GM06990 (cell line): ENCODE results near the gene MGME1.

Experiments
- DNase-seq: peaks from one replicate; pipeline ENCODE4 v3.0.0-alpha.2; 2011; ENCODE audit not compliant: insufficient read length; ENCODE audit errors: extremely low read depth
- H3K27me3 ChIP-seq: replicated peaks from 2 replicates; pipeline ENCODE4 v1.6.0; 2011; ENCODE audit warnings: low read length; ENCODE audit not compliant: control insufficient read depth, insufficient read depth
- H3K36me3 ChIP-seq: 2 replicates; pipeline ENCODE4 v1.5.1; 2011; ENCODE audit warnings: low read length; ENCODE audit not compliant: control insufficient read depth, insufficient read depth
- H3K4me3 ChIP-seq: replicated peaks from 2 replicates; pipeline ENCODE4 v1.5.1; 2011; ENCODE audit warnings: low read depth, mild to moderate bottlenecking, control low read depth, low read length
- TF ChIP-seq, protein P1 (sequence below): IDR thresholded peaks from 2 replicates; pipeline ENCODE4 v1.5.1; 2011; ENCODE audit warnings: low read length, control low read depth, mild to moderate bottlenecking, inconsistent platforms; ENCODE audit not compliant: insufficient read depth, poor library complexity, severe bottlenecking

Gene MGME1

DNA sequence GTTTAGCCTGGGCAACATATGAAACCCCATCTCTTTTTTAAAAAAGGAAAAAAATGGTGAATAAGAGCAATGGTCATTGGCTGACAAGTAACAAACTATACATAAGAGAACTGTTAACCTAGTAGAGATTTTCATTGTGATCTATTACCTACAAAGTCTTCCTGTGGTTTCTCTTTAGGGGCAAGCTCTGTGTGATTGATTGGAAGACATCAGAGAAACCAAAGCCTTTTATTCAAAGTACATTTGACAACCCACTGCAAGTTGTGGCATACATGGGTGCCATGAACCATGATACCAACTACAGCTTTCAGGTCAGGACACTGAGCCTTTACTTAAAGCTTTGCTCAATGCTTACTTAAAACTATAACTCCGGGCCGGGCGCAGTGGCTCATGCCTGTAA lies 19.2 kb downstream of the MGME1 start:
- Histone ChIP-seq H3K4me3 (no peak overlapping the region), H3K27me3 (no peaks in the 10 kb centered on the region), H3K36me3 (peaks cover 3% of the 10 kb centered on the region)
- DNase-seq: no peak
- TF ChIP-seq, protein P1, sequence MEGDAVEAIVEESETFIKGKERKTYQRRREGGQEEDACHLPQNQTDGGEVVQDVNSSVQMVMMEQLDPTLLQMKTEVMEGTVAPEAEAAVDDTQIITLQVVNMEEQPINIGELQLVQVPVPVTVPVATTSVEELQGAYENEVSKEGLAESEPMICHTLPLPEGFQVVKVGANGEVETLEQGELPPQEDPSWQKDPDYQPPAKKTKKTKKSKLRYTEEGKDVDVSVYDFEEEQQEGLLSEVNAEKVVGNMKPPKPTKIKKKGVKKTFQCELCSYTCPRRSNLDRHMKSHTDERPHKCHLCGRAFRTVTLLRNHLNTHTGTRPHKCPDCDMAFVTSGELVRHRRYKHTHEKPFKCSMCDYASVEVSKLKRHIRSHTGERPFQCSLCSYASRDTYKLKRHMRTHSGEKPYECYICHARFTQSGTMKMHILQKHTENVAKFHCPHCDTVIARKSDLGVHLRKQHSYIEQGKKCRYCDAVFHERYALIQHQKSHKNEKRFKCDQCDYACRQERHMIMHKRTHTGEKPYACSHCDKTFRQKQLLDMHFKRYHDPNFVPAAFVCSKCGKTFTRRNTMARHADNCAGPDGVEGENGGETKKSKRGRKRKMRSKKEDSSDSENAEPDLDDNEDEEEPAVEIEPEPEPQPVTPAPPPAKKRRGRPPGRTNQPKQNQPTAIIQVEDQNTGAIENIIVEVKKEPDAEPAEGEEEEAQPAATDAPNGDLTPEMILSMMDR: no peak

DNA sequence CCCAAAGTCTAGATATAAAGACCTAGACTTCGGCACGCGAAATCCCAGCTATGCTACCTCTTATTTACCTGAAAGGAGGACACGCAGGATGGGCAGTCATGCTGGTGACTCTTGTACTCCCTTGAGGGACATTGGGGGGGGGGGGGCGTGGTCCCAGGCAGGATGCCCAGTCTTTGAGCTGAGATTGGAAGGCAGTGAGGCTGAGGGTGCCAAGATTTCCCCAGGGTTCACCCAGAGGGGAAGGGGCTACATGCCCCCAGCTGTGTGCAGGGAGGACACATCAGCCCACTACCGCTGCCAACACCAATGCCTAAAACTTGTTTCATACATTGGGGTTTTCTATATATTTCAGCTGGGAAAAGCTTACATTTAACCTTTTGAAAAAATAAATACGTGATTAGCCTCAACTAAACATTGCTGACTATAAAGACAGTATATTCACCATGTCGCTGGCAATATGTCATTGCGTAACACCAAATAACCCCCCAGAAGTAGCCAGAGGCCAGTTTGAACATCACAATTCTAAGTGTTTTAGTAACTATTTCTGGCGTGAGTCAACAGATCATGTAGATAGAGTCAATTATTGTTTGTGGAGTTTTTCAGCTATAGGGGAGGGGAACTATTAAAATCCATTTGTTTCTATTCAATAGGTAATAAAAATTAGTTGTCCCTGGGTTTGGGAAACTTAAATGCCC lies 21.6 kb downstream of the MGME1 start:
- DNase-seq: no peak
- TF ChIP-seq, protein P1: no peak
- peaks cover 3% of the 10 kb centered on the region for H3K36me3 ChIP-seq
- no peaks in the 10 kb centered on the region for H3K27me3 ChIP-seq
- H3K4me3 ChIP-seq: no peak overlapping the region

DNA sequence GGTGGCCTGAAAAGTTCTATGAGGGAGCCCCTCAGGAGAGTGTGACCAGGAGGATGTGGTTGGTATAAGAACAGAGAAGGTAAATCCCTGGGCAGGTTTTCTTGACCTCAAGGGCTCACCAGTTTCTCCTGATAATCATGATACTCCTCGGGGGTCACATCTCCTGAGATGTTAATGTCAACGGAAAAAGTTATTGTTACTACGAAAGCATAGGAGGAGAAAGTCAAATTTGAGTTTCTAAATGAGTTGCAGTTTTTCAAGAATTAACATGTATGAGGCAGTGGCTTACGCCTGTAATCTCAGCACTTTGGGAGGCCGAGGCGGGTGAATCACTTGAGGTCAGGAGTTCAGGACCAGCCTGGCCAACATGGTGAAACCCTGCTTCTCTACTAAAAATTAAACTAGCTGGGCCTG lies 23.4 kb downstream of the MGME1 start:
- Histone ChIP-seq H3K4me3 (no peak overlapping the region), H3K27me3 (no peaks in the 10 kb centered on the region), H3K36me3 (peaks cover 3% of the 10 kb centered on the region)
- TF ChIP-seq, protein P1: no peak
- DNase-seq: peak; percentile 48

DNA sequence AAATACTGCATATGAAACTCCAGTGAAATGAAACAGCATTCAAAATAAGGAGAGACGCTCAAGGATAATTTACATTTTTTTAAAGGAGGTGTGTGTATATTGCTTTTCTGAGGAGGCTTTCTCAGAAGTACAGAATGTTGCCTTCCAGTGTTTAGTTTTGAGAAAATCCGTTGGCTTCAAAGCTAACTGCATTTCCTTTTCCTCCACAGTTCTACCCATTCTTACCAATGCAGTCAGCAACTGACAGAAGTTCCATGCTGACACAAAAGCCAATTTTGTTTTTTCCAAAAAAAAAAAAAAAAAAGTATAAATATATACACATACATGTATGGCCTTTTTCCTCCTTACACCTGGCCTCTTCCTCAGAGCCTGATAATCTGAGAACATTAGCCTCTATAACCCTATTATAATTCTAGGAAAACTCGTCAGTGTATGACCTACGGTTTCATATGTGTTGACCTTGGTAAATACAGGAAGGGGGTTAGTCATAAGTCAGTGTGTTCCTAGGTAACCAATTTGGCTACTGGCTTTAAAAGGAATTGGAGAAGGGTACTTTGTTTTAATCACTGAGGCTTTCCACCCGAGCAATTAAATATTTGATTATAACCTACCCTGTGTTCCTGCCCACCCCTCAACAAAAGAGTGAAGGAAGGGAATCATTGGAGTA lies 24.2 kb downstream of the MGME1 start:
- TF ChIP-seq, protein P1: no peak
- peaks cover 3% of the 10 kb centered on the region for H3K36me3 ChIP-seq
- H3K4me3 ChIP-seq: no peak overlapping the region
- H3K27me3 ChIP-seq: no peaks in the 10 kb centered on the region
- DNase-seq: no peak

DNA sequence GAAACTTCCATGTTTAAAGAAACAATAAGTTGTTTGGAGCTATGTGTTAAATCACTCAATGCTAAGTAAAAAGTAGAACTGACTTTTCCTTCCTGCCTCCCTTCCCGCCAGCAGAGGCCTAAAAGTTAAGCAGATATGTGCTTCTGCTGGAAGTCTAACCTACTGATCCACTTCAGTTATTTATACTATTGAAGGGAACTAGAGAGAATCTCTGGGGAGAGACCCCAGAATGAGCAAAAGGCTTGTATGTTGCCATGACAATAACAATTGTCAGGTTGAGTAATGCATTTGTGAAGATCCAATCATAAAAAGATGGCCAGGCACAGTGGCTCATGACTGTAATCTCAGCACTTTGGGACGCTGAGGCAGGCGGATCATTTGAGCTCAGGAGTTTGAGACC lies 24.7 kb downstream of the MGME1 start:
- Histone ChIP-seq H3K36me3 (peaks cover 3% of the 10 kb centered on the region), H3K27me3 (no peaks in the 10 kb centered on the region), H3K4me3 (no peak overlapping the region)
- DNase-seq: no peak
- TF ChIP-seq, protein P1: no peak
